ENCODE results near the gene HMCN2.

- TF ChIP-seq CTCF (conservative IDR thresholded peaks at IDR 0.05; ENCODE audit: low read depth, low read length) (no peak), USF2 (IDR thresholded peaks at IDR 0.05; ENCODE audit: low read depth, low read length) (no peak), POLR2A (IDR thresholded peaks at IDR 0.05; ENCODE audit: low read depth, low read length) (no peak), FOS (IDR thresholded peaks at IDR 0.05; ENCODE audit: low read depth, low read length) (no peak), RFX5 (IDR thresholded peaks at IDR 0.05; ENCODE audit: low read depth, low read length) (no peak), RAD21 (IDR thresholded peaks at IDR 0.05; ENCODE audit: low read length) (no peak), SMC3 (IDR thresholded peaks at IDR 0.05; ENCODE audit: low read depth, low read length) (no peak)
Measured at GRCh38 chr9:130454096-130454811, 188.7 kb downstream of the HMCN2 start.
